ENCODE measurements around the gene INS. TPM values are rescaled to one million over a fixed set of nuclear protein-coding genes. Genes with fewer than 3 reads are reported as not detected.

Gene INS
- total RNA-seq, 1 experiment from 2014 or later = not detected

DNA sequence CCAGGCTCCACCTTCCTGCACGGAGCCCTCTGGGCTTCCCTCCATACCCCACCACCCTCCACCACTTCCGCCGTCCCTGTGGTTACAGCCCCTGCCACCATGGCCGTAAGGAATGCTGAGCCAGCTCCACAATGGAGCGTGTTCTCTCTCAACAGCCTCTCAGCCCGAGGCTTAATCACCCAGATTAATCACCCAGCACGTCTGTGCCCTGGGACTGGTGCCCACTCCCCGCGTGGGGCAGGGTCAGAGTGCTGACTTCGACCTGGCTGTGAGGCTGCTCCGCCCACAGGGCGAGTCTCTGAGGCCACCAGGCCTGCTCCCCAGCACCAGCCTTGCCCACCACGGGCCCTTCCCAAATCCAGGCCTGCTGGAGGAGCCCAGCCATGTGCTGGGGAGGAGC, 14.7 kb upstream of the INS start:
- H3K4me1 ChIP-seq (ENCODE audit: insufficient read depth, low read length) = no peaks in the 10 kb centered on the region
- no peak overlapping the region for H3K4me2 ChIP-seq (ENCODE audit: insufficient read depth, insufficient read length, low read length)
- no peak overlapping the region for H2BK5ac ChIP-seq (ENCODE audit: insufficient read length, low read length)
- no peaks in the 10 kb centered on the region for H4K20me1 ChIP-seq (ENCODE audit: control insufficient read depth, insufficient read depth, insufficient read length)
- no peak overlapping the region for H2AFZ ChIP-seq (ENCODE audit: low read length)
- no peak overlapping the region for H3K4ac ChIP-seq (ENCODE audit: low read depth, low read length)
- H2AK5ac ChIP-seq (ENCODE audit: insufficient read length, low read length) = no peak overlapping the region
- no peaks in the 10 kb centered on the region for H3K23me2 ChIP-seq (ENCODE audit: insufficient read length, low read depth, low read length, poor library complexity, severe bottlenecking)
- H3K4me3 Mint-ChIP-seq = no peak overlapping the region
- H3K9me3 ChIP-seq (ENCODE audit: control insufficient read depth, low read depth, low read length) = no peaks in the 10 kb centered on the region
- no peak overlapping the region for H3T11ph ChIP-seq (ENCODE audit: low read length)
- H3K27me3 Mint-ChIP-seq (ENCODE audit: low read depth) = peaks cover 15% of the 10 kb centered on the region
- no peak overlapping the region for H3K9ac ChIP-seq (ENCODE audit: extremely low read depth, insufficient read length, low read length)
- no CpG with 5 or more reads among the region's 13 CpGs for WGBS (ENCODE audit: extremely low coverage, insufficient read length, low lambda C conversion rate)
- H2BK20ac ChIP-seq (ENCODE audit: low read depth, low read length, poor library complexity, severe bottlenecking) = no peak overlapping the region
- H3K27me3 ChIP-seq (ENCODE audit: insufficient read depth, low read length) = no peaks in the 10 kb centered on the region; the same call in 1 of the 2 replicates
- no peak overlapping the region for H4K91ac ChIP-seq (ENCODE audit: insufficient read length, low read depth, low read length)
- H3K18ac ChIP-seq (ENCODE audit: insufficient read length, low read depth, low read length) = no peak overlapping the region
- H3K4me1 Mint-ChIP-seq = peaks cover 0 to 5% of the 10 kb centered on the region in 2 experiments; a peak in 1 of 4 replicates
- TF ChIP-seq, protein P1, sequence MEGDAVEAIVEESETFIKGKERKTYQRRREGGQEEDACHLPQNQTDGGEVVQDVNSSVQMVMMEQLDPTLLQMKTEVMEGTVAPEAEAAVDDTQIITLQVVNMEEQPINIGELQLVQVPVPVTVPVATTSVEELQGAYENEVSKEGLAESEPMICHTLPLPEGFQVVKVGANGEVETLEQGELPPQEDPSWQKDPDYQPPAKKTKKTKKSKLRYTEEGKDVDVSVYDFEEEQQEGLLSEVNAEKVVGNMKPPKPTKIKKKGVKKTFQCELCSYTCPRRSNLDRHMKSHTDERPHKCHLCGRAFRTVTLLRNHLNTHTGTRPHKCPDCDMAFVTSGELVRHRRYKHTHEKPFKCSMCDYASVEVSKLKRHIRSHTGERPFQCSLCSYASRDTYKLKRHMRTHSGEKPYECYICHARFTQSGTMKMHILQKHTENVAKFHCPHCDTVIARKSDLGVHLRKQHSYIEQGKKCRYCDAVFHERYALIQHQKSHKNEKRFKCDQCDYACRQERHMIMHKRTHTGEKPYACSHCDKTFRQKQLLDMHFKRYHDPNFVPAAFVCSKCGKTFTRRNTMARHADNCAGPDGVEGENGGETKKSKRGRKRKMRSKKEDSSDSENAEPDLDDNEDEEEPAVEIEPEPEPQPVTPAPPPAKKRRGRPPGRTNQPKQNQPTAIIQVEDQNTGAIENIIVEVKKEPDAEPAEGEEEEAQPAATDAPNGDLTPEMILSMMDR (conservative IDR thresholded peaks at IDR 0.05) = no peak
- no peaks in the 10 kb centered on the region for H3K79me2 ChIP-seq (ENCODE audit: insufficient read depth, low read length)
- no peak overlapping the region for H3K27ac ChIP-seq (ENCODE audit: insufficient read length, low read depth, low read length)
- H3K27ac Mint-ChIP-seq = no peak overlapping the region; a peak in 1 of 7 replicates
- no peak overlapping the region for H2BK15ac ChIP-seq (ENCODE audit: low read depth, low read length)
- no peaks in the 10 kb centered on the region for H3K79me1 ChIP-seq (ENCODE audit: insufficient read depth, low read depth, low read length, poor library complexity, severe bottlenecking)
- no peak overlapping the region for H4K5ac ChIP-seq (ENCODE audit: insufficient read length, low read depth, low read length)
- H3K14ac ChIP-seq (ENCODE audit: insufficient read depth, low read length) = no peak overlapping the region
- H2BK120ac ChIP-seq (ENCODE audit: low read depth, low read length, poor library complexity, severe bottlenecking) = no peak overlapping the region
- peaks cover 0 to 2% of the 10 kb centered on the region in 2 experiments; a peak in 2 of 5 replicates for H3K9me3 Mint-ChIP-seq
- no peak overlapping the region for H2BK12ac ChIP-seq (ENCODE audit: insufficient read length, low read depth, low read length)
- H3K36me3 Mint-ChIP-seq (ENCODE audit: insufficient read depth in 1 of 3, low read depth in 3 of 3) = no peaks in the 10 kb centered on the region
- no peak overlapping the region for H3K56ac ChIP-seq (ENCODE audit: insufficient read length, low read depth, low read length)
- DNase-seq = no peak
- H3K23ac ChIP-seq (ENCODE audit: insufficient read length, low read depth, low read length) = no peak overlapping the region
- no peak overlapping the region for H4K8ac ChIP-seq (replicated peaks; ENCODE audit: insufficient read length, low read depth, low read length)

All from H9 (cell line).